Mesodermal cell (in vitro differentiated cells): ENCODE results near the gene BAG1. TPM values are rescaled to one million over a fixed set of nuclear protein-coding genes. Genes with fewer than 3 reads are reported as not detected.
A peak's percentile ranks its signal among the peaks of the same experiment; 100 is the strongest.

Source experiments
- H3K27ac ChIP-seq: 2 replicates; pipeline ENCODE4 v1.7.0; 2013; ENCODE audit warnings: mild to moderate bottlenecking, low read depth, low read length, moderate library complexity; ENCODE audit not compliant: severe bottlenecking
- H3K36me3 ChIP-seq: 2 replicates; pipeline ENCODE4 v1.7.1; 2013; ENCODE audit warnings: mild to moderate bottlenecking, low read length, moderate library complexity; ENCODE audit not compliant: control insufficient read depth, insufficient read depth
- H3K4me1 ChIP-seq: one replicate; pipeline ENCODE4 v1.7.1; 2013; ENCODE audit warnings: mild to moderate bottlenecking, low read length; ENCODE audit not compliant: insufficient read depth, control insufficient read depth, poor library complexity, severe bottlenecking
- H3K4me3 ChIP-seq: 2 replicates; pipeline ENCODE4 v1.7.0; 2013; ENCODE audit warnings: low read length, control low read depth, mild to moderate bottlenecking; ENCODE audit not compliant: insufficient read depth, poor library complexity, severe bottlenecking; ENCODE audit errors: extremely low read depth
- H3K9me3 ChIP-seq: 2 replicates; pipeline ENCODE4 v1.7.1; 2013; ENCODE audit warnings: mild to moderate bottlenecking, low read length, moderate library complexity; ENCODE audit not compliant: control insufficient read depth
- WGBS, 2 experiments: methylation state at CpG; one replicate each; pipeline ENCODE4 v1.1.5; 2013; ENCODE audit warnings: missing lambda C conversion rate in 2 of 2; ENCODE audit not compliant: insufficient coverage in 2 of 2; 5-methylcytosine and 5-hydroxymethylcytosine counted together
- polyA plus RNA-seq, 2 experiments: library from polyadenylated mRNA; stranded (reverse); fragments of 50-300 nt; gene quantifications; one replicate each; pipeline ENCODE4 v1.2.3, GENCODE V29; 2013

BAG1 gene
- 22.3 TPM for polyA plus RNA-seq (2013, experiment 1 of 2)
- 20.7 TPM for polyA plus RNA-seq (2013, experiment 2 of 2)

DNA sequence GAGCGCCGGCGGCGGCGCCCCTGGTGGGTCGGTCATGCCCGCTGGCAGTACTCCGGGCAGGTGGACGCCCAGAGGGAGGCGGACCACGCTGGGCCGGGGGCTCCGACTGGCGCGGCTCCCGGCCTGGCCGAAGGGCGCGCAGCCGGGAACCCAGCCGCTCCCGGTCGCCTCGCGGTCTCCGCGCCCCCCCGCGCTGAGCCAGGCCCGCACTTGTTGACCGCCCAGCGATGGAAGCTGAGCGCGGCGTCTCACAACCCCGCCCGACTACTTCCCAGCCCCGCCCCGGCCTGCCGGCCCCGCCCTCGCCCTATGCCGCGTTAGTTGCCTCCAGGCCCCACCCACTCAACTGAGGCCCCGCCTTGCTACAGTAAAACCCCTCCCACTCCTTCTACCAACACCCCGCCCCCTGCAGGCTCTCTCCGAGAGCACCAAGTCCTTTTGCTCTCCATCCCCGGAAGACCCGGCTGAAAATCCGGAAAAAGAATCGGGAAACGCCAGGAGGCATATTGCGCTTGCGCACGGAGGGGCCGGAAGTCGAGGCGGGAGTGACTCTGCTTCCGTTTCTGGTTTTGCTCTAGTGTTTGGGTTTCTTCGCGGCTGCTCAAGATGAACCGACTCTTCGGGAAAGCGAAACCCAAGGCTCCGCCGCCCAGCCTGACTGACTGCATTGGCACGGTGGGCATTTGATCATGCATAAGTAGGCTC, at the start of gene BAG1, which contains the start of gene CHMP5:
BAG1 (minus strand) TSS at position 236 of the 705 bp plus-strand sequence.
CHMP5 (plus strand) TSS at position 577 of the 705 bp plus-strand sequence; CDS start at position 607, 30 bp downstream.
- 0% methylated on average over 47 to 63 of the region's 67 CpGs for WGBS, 2 experiments
- peak within 1 kb of the TSS; percentile 16 for H3K27ac ChIP-seq
- peaks cover 64% of the 10 kb centered on the region for H3K36me3 ChIP-seq
- H3K9me3 ChIP-seq = no peaks in the 10 kb centered on the region
- no peaks in the 10 kb centered on the region for H3K4me1 ChIP-seq
- peak within 1 kb of the TSS; percentile 90 for H3K4me3 ChIP-seq

DNA sequence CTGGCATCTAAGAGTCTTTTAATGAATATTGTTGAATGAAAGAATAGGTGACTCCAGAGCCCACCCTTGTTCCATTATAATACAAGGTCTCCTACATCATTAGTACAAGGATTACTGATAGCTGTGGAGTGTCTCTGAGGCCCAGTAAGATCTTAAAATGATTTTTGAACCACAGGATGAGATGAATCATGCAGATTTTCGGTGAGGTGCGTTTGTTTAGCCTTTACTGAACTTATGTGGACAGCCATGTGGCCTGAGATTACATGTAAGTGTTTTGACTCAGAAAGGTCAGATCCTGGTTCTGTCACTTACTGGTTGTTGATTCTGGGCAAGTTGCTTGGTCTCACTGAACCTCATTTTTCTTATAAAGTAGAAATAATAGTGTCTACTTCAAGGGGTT, 47.4 kb upstream of the BAG1 start:
- peaks cover 3% of the 10 kb centered on the region for H3K4me1 ChIP-seq
- no peak overlapping the region for H3K4me3 ChIP-seq
- no peak overlapping the region for H3K27ac ChIP-seq
- peaks cover 97% of the 10 kb centered on the region for H3K36me3 ChIP-seq
- WGBS, 2 experiments = 100% methylated on average over 2 of the region's 2 CpGs
- H3K9me3 ChIP-seq = no peaks in the 10 kb centered on the region

DNA sequence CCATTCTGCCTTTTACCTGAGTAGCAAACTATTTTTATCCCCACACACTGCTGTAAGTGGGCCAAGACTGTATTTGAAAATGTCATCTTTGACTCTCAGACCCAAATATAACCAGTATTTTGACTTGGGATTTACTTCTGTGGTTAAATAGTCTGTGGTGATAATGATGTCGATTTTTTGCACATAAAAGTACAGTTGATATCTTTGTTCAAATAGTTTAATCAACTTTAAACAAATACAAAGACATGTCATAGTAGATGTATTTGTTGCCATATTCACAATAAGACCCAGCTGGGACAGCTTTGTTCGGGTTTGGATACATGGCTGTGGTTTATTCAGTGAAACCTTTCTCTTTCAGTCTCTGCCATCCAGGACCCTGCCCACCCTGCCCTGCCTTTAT, 46.2 kb upstream of the BAG1 start:
- Histone ChIP-seq H3K36me3 (peaks cover 97% of the 10 kb centered on the region), H3K27ac (no peak overlapping the region), H3K4me3 (no peak overlapping the region), H3K4me1 (peaks cover 3% of the 10 kb centered on the region), H3K9me3 (no peaks in the 10 kb centered on the region)
- WGBS, 2 experiments = no CpG with 5 or more reads among the region's 2 CpGs

DNA sequence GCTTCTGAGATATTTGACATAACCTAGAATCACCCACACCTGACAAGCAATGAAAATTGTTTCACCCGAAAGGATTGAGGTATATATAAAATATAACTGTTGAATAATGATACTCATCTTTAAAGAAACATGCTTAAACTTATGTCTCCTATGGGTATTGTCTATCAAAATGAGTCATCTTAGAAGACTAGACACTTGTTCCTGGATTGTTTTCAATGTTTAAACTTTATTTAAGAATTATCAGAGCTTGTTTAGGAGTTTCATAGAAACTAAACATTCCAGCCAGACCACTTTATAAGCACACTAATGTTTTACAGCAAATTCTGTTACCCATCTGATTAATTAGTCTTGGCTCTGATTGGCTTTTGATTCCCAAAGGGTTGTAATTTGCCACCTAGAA, 45.4 kb upstream of the BAG1 start:
- Histone ChIP-seq H3K36me3 (peaks cover 99% of the 10 kb centered on the region), H3K9me3 (no peaks in the 10 kb centered on the region), H3K27ac (no peak overlapping the region), H3K4me3 (no peak overlapping the region), H3K4me1 (no peaks in the 10 kb centered on the region)
- no CpG with 5 or more reads among the region's 1 CpG for WGBS, 2 experiments

DNA sequence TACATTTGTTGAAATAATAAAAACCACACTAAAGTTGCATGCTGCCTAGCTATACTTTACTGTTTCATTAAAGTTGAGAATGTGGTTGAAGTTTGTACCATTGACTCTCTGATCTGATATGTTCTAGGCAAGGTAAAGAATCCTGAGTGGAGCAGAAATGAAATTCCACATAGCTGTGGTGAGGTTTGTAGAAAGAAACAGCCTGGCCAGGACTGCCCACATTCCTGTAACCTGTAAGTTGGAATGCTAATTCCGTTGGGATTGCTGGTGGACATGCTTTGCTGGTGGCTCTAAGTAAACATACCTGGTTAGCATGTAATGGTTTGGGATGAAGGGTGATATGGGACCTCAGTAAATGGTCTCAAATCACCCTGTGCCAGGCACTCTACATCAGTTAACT, 42.6 kb upstream of the BAG1 start:
- H3K4me3 ChIP-seq = no peak overlapping the region
- WGBS, 2 experiments = 100% methylated on average over 1 of the region's 1 CpG; no CpG with 5 or more reads in 1 of the 2 experiments
- peaks cover 99% of the 10 kb centered on the region for H3K36me3 ChIP-seq
- no peaks in the 10 kb centered on the region for H3K4me1 ChIP-seq
- no peaks in the 10 kb centered on the region for H3K9me3 ChIP-seq
- no peak overlapping the region for H3K27ac ChIP-seq

GRCh38 chr9:33306037-33306436, 41.5 kb upstream of the BAG1 start:
- 93% methylated on average over 2 to 3 of the region's 3 CpGs for WGBS, 2 experiments
- Histone ChIP-seq H3K9me3 (no peaks in the 10 kb centered on the region), H3K4me1 (no peaks in the 10 kb centered on the region), H3K27ac (no peak overlapping the region), H3K36me3 (peaks cover 98% of the 10 kb centered on the region), H3K4me3 (no peak overlapping the region)

GRCh38 chr9:33304362-33304761, 39.9 kb upstream of the BAG1 start:
- Histone ChIP-seq H3K4me1 (no peaks in the 10 kb centered on the region), H3K9me3 (no peaks in the 10 kb centered on the region), H3K27ac (no peak overlapping the region), H3K36me3 (peaks cover 98% of the 10 kb centered on the region), H3K4me3 (no peak overlapping the region)
- no CpG with 5 or more reads among the region's 1 CpG for WGBS, 2 experiments

- WGBS, 2 experiments = 100% methylated on average over 2 of the region's 2 CpGs; no CpG with 5 or more reads in 1 of the 2 experiments
- H3K4me1 ChIP-seq = peaks cover 10% of the 10 kb centered on the region
- H3K36me3 ChIP-seq = peaks cover 98% of the 10 kb centered on the region
- H3K9me3 ChIP-seq = no peaks in the 10 kb centered on the region
- no peak overlapping the region for H3K4me3 ChIP-seq
- H3K27ac ChIP-seq = no peak overlapping the region
These were observed 36.0 kb upstream of the BAG1 start for GRCh38 chr9:33300546-33300945.

DNA sequence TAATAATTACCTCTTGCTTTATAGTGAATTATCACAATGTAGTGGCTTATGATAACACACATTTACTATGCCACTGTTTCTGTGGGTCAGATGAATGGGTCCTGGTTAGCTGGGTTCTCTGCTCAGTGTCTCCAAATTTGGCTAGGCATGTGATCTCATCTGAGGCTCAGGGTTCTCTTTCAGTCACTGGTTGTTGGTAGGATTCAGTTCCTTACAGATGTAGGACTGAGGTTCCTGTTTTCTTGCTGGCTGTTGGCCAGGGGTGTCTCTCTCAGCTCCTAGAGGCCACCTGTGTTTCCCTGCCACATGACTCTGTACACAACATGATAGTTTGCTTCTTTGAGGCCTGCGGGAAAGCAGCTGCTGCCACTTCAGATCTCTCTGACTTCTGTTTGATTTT, 32.9 kb upstream of the BAG1 start:
- peaks cover 10% of the 10 kb centered on the region for H3K4me1 ChIP-seq
- WGBS, 2 experiments = 100% methylated on average over 1 of the region's 1 CpG; no CpG with 5 or more reads in 1 of the 2 experiments
- no peaks in the 10 kb centered on the region for H3K9me3 ChIP-seq
- no peak overlapping the region for H3K27ac ChIP-seq
- peaks cover 97% of the 10 kb centered on the region for H3K36me3 ChIP-seq
- H3K4me3 ChIP-seq = no peak overlapping the region

- 83 to 100% methylated on average over 1 of the region's 2 CpGs for WGBS, 2 experiments
- Histone ChIP-seq H3K4me1 (peaks cover 10% of the 10 kb centered on the region), H3K27ac (no peak overlapping the region), H3K4me3 (no peak overlapping the region), H3K9me3 (no peaks in the 10 kb centered on the region), H3K36me3 (peaks cover 84% of the 10 kb centered on the region)
These were observed 31.1 kb upstream of the BAG1 start for GRCh38 chr9:33295571-33295970.
